Testis (tissue), 2 donors: ENCODE data around the gene KLHL29.

Experiments used
- CTCF ChIP-seq, 3 experiments: fragments of 450-650 bp in 2 of 3; fragments of 200-600 bp in 1 of 3; sonication (generic) in 1 of 3; IDR thresholded peaks; one replicate each; pipeline ENCODE4 v1.5.1; 2016 to 2019; ENCODE audit warnings: antibody characterized with exemption in 3 of 3, mild to moderate bottlenecking in 2 of 3, moderate library complexity in 1 of 3
- POLR2A ChIP-seq: fragments of 450-650 bp; IDR thresholded peaks from one replicate; pipeline ENCODE4 v1.6.1; 2017; ENCODE audit warnings: antibody characterized with exemption, mild to moderate bottlenecking, moderate library complexity

GRCh38 chr2:23393722-23394121, 8.7 kb downstream of the KLHL29 start:
- TF ChIP-seq POLR2A (no peak), CTCF (IDR thresholded peaks at IDR 0.05) (no peak)
